ENCODE data around the gene ING5. TPM values are rescaled to one million over a fixed set of nuclear protein-coding genes. Genes with fewer than 3 reads are reported as not detected.

The ING5 gene
- polyA plus RNA-seq, 1 experiment: 27.0 TPM

- no peak overlapping the region for H3K4me3 ChIP-seq (ENCODE audit: low read depth, low read length)
- POLR2A ChIA-PET: no interaction called here
- no peaks in the 10 kb centered on the region for H3K27me3 ChIP-seq (ENCODE audit: control insufficient read depth, insufficient read depth, low read length)
- TF ChIP-seq CTCF (IDR thresholded peaks at IDR 0.05; ENCODE audit: insufficient read depth, low read depth, low read length): no peak
- H3K36me3 ChIP-seq (ENCODE audit: control insufficient read depth, insufficient read depth, low read length): peaks cover 35% of the 10 kb centered on the region
- CTCF ChIA-PET: interaction anchor here (1.3 kb wide), 1 partner anchor 9 kb away, joined by 5 read pairs; no protein-coding TSS in a partner anchor
- DNase-seq (ENCODE audit: low read depth): no peak
These were observed 33.0 kb upstream of the ING5 start for GRCh38 chr2:241668839-241669238.

- Histone ChIP-seq H3K4me3 (ENCODE audit: low read depth, low read length) (no peak overlapping the region), H3K36me3 (ENCODE audit: control insufficient read depth, insufficient read depth, low read length) (peaks cover 37% of the 10 kb centered on the region), H3K27me3 (ENCODE audit: control insufficient read depth, insufficient read depth, low read length) (no peaks in the 10 kb centered on the region)
- ChIA-PET POLR2A (no interaction called here), CTCF (interaction anchor here (0.8 to 2.1 kb wide), 5 partner anchors 11 to 198 kb away, joined by 3 to 6 read pairs (median 3); partner anchors contain the start of gene ING5)
- TF ChIP-seq CTCF (IDR thresholded peaks at IDR 0.05; ENCODE audit: insufficient read depth, low read depth, low read length): no peak
- no peak for DNase-seq (ENCODE audit: low read depth)
These were observed 31.3 kb upstream of the ING5 start for GRCh38 chr2:241670333-241671110.

DNA sequence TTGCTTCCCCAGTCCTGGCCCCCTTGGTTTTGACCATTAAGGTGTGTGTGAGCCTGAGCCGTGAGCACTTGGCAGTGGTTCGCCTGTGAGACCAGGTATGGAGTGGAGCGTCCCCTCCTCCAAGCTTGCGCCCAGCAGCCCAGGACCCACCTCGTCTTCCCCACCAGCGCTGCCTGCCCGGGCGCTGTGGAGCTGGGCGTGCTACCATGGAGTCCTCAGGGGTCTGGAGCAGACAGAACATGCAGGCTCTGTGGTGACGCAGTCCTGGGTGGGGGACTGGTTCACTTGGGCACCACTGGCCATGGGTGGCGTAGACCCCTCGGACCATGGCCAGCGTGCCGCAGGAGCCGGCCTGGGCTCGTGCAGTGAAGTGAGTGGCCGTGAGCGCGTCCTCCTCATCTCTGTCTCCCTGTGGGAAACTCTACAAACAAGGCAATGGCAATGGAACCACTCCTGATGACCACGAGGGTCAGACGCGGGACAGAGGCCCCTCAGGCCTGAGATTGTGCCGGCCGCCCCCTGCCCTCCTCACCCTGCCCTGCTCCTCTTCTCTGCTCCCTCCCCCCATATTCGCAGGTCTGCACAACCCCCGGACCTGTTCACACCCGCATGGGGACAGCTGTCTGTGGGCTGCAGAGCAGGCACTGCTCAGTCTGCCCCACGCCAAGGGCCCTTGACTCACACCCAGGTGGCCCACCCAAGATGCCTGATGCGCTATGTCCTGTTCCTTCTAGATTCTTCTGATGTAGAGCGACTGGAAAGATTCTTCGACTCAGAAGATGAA, 30.2 kb upstream of the ING5 start:
- ChIA-PET CTCF (interaction anchor here (0.8 to 2.1 kb wide), 4 partner anchors 12 to 197 kb away, joined by 3 to 6 read pairs (median 3); partner anchors contain the start of gene ING5), POLR2A (no interaction called here)
- H3K4me3 ChIP-seq (ENCODE audit: low read depth, low read length): no peak overlapping the region
- no peak for DNase-seq (ENCODE audit: low read depth)
- no peaks in the 10 kb centered on the region for H3K27me3 ChIP-seq (ENCODE audit: control insufficient read depth, insufficient read depth, low read length)
- TF ChIP-seq CTCF (IDR thresholded peaks at IDR 0.05; ENCODE audit: insufficient read depth, low read depth, low read length): no peak
- peaks cover 38% of the 10 kb centered on the region for H3K36me3 ChIP-seq (ENCODE audit: control insufficient read depth, insufficient read depth, low read length)

GRCh38 chr2:241672243-241673188, 29.3 kb upstream of the ING5 start:
- Histone ChIP-seq H3K4me3 (ENCODE audit: low read depth, low read length) (no peak overlapping the region), H3K27me3 (ENCODE audit: control insufficient read depth, insufficient read depth, low read length) (no peaks in the 10 kb centered on the region), H3K36me3 (ENCODE audit: control insufficient read depth, insufficient read depth, low read length) (peaks cover 34% of the 10 kb centered on the region)
- TF ChIP-seq CTCF (IDR thresholded peaks at IDR 0.05; ENCODE audit: insufficient read depth, low read depth, low read length): no peak
- DNase-seq (ENCODE audit: low read depth): no peak
- CTCF ChIA-PET: interaction anchor here (1.0 kb wide), 1 partner anchor 13 kb away, joined by 4 read pairs; no protein-coding TSS in a partner anchor
- POLR2A ChIA-PET: no interaction called here

Measured in BJ (cell line).